A549 (cell line): Measurements from ENCODE around the gene OCA2.

Source experiments
- BHLHE40 ChIP-seq: IDR thresholded peaks from 2 replicates; pipeline ENCODE4 v1.6.1; 2012; ENCODE audit warnings: low read depth, low read length, inconsistent platforms
- CEBPB ChIP-seq, 2 experiments: fragments of >200 bp in 1 of 2; sonication (Bioruptor Twin) in 1 of 2; formaldehyde crosslinking in 1 of 2; IDR thresholded peaks; 2 replicates each; pipeline ENCODE4 v1.6.1; 2012 to 2016
- CTCF ChIP-seq: fragments of >200 bp; sonication (Bioruptor Twin); formaldehyde crosslinking; IDR thresholded peaks from 3 replicates; pipeline ENCODE4 v1.5.1; 2016
- EHF ChIP-seq: fragments of 250-450 bp; sonication (Bioruptor Pico); IDR thresholded peaks from 2 replicates; pipeline ENCODE4 v1.5.0; 2020; ENCODE audit warnings: mild to moderate bottlenecking
- EP300 ChIP-seq, 2 experiments: fragments of >200 bp; sonication (Bioruptor Twin); formaldehyde crosslinking; IDR thresholded peaks; 2 replicates in 1 of 2; 3 replicates in 1 of 2; pipeline ENCODE4 v1.6.1; 2016 to 2017
- JUN ChIP-seq, 2 experiments: fragments of >200 bp; sonication (Bioruptor Twin); formaldehyde crosslinking; IDR thresholded peaks; 2 replicates in 1 of 2; 3 replicates in 1 of 2; pipeline ENCODE4 v1.6.1; 2016 to 2017
- MAZ ChIP-seq: fragments of 150-350 bp; IDR thresholded peaks from 2 replicates; pipeline ENCODE4 v1.6.1; 2014; ENCODE audit warnings: antibody characterized with exemption, low read depth, low read length, borderline replicate concordance
- POLR2A ChIP-seq: IDR thresholded peaks from 2 replicates; pipeline ENCODE4 v1.6.1; 2012; ENCODE audit warnings: mild to moderate bottlenecking, low read length
- TP53 ChIP-seq: fragments of 250-450 bp; sonication (Bioruptor Pico); IDR thresholded peaks from 2 replicates; pipeline ENCODE4 v1.5.0; 2021; ENCODE audit warnings: mild to moderate bottlenecking, moderate library complexity

DNA sequence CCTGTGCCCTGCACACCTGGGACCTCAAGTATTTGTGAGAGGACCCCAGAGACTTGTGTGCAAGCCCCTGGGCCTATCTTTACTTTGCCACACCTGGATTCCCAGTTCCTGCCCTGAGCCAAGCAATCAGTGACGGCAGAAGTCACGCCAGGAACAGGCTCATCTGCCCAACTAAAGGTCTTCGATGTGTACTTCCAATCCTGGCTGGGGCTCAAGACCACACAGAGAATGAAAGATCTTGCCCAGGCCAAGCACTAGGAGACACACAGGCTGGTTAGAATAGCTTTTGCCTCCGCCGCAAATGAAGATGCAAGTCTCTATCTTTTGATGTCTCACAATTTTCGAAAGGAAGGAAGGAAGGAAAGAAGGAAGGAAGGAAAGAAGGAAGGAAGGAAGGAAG lies 228.8 kb downstream of the OCA2 start:
- TF ChIP-seq CTCF (no peak), EP300 (IDR thresholded peaks at IDR 0.05) (no peak), CEBPB (IDR thresholded peaks at IDR 0.05) (no peak), BHLHE40 (no peak), POLR2A (no peak), EHF (CRISPR knock-in tag) (no peak), TP53 (no peak), MAZ (no peak), JUN (IDR thresholded peaks at IDR 0.05) (no peak)
